ENCODE results near the gene CDH12. TPM values are rescaled to one million over a fixed set of nuclear protein-coding genes. Genes with fewer than 3 reads are reported as not detected.

CDH12 gene
- total RNA-seq, 1 experiment from 2014 or later: not detected

- Histone ChIP-seq H3K14ac (ENCODE audit: insufficient read depth, low read length) (no peak overlapping the region), H3K9me3 (ENCODE audit: control insufficient read depth, low read depth, low read length) (no peaks in the 10 kb centered on the region), H3K27me3 (ENCODE audit: insufficient read depth, low read length) (no peaks in the 10 kb centered on the region), H3K23ac (ENCODE audit: insufficient read length, low read depth, low read length) (no peak overlapping the region), H2BK15ac (ENCODE audit: low read depth, low read length) (no peak overlapping the region), H4K91ac (ENCODE audit: insufficient read length, low read depth, low read length) (no peak overlapping the region), H4K5ac (ENCODE audit: insufficient read length, low read depth, low read length) (no peak overlapping the region), H2AK5ac (ENCODE audit: insufficient read length, low read length) (no peak overlapping the region), H3K27ac (ENCODE audit: insufficient read length, low read depth, low read length) (no peak overlapping the region), H3K9ac (ENCODE audit: extremely low read depth, insufficient read length, low read length) (no peak overlapping the region), H3T11ph (ENCODE audit: low read length) (no peak overlapping the region), H3K79me1 (ENCODE audit: insufficient read depth, low read depth, low read length, poor library complexity, severe bottlenecking) (no peaks in the 10 kb centered on the region), H2BK20ac (ENCODE audit: low read depth, low read length, poor library complexity, severe bottlenecking) (no peak overlapping the region), H3K4ac (ENCODE audit: low read depth, low read length) (no peak overlapping the region), H2BK12ac (ENCODE audit: insufficient read length, low read depth, low read length) (no peak overlapping the region), H3K23me2 (ENCODE audit: insufficient read length, low read depth, low read length, poor library complexity, severe bottlenecking) (no peaks in the 10 kb centered on the region), H3K56ac (ENCODE audit: insufficient read length, low read depth, low read length) (no peak overlapping the region), H2BK120ac (ENCODE audit: low read depth, low read length, poor library complexity, severe bottlenecking) (no peak overlapping the region), H4K8ac (replicated peaks; ENCODE audit: insufficient read length, low read depth, low read length) (no peak overlapping the region), H3K4me1 (ENCODE audit: insufficient read depth, low read length) (no peaks in the 10 kb centered on the region), H3K18ac (ENCODE audit: insufficient read length, low read depth, low read length) (no peak overlapping the region), H4K20me1 (ENCODE audit: control insufficient read depth, insufficient read depth, insufficient read length) (no peaks in the 10 kb centered on the region), H2BK5ac (ENCODE audit: insufficient read length, low read length) (no peak overlapping the region), H3K79me2 (ENCODE audit: insufficient read depth, low read length) (no peaks in the 10 kb centered on the region), H3K4me2 (ENCODE audit: insufficient read depth, insufficient read length, low read length) (no peak overlapping the region), H2AFZ (ENCODE audit: low read length) (no peak overlapping the region)
- Mint-ChIP-seq H3K36me3 (ENCODE audit: insufficient read depth in 1 of 3, low read depth in 3 of 3) (peaks cover 7 to 26% (median 15%) of the 10 kb centered on the region in 3 experiments), H3K4me1 (no peaks in the 10 kb centered on the region), H3K4me3 (no peak overlapping the region), H3K9me3 (peaks cover 10 to 25% of the 10 kb centered on the region in 2 experiments), H3K27ac (no peak overlapping the region), H3K27me3 (ENCODE audit: low read depth) (no peaks in the 10 kb centered on the region; the same call in 1 of the 2 replicates)
- WGBS (ENCODE audit: extremely low coverage, insufficient read length, low lambda C conversion rate): no CpG with 5 or more reads among the region's 3 CpGs
- TF ChIP-seq CTCF (conservative IDR thresholded peaks at IDR 0.05): no peak
- DNase-seq: no peak
Observed at GRCh38 chr5:22719842-22720241, 133.3 kb downstream of the CDH12 start.
